WTC11 (cell line): Measurements from ENCODE around the gene FAM13A. TPM values are rescaled to one million over a fixed set of nuclear protein-coding genes. Genes with fewer than 3 reads are reported as not detected.
A peak's percentile ranks its signal among the peaks of the same experiment; 100 is the strongest.

ENCODE experiments used
- ATAC-seq: fragments of 200-7000 bp; cut with Tn5 transposase; 2 replicates; pipeline ENCODE4 v1.10.0; 2021; ENCODE audit warnings: mild to moderate bottlenecking, moderate library complexity
- CTCF ChIA-PET: fragments of 300-600 bp; sonication (Branson Sonifier 250); formaldehyde crosslinking; loops from one replicate; lab custom pipeline; 2021; ENCODE audit warnings: antibody characterized with exemption; lab: Charles Lee
- POLR2A ChIA-PET: fragments of 350-600 bp; sonication (Branson Sonifier 250); formaldehyde crosslinking; loops from one replicate; lab custom pipeline; 2021; ENCODE audit warnings: antibody characterized with exemption; lab: Charles Lee
- DNase-seq: peaks from one replicate; pipeline ENCODE4 v3.0.0; 2021; ENCODE audit warnings: low spot score
- H3K27ac Mint-ChIP-seq: 2 replicates; pipeline ENCODE4 v1.8.0; 2021; ENCODE audit warnings: mixed read lengths
- H3K27me3 Mint-ChIP-seq: 2 replicates; pipeline ENCODE4 v1.8.0; 2021; ENCODE audit warnings: low read depth, mild to moderate bottlenecking, moderate library complexity, mixed read lengths
- H3K36me3 Mint-ChIP-seq: 2 replicates; pipeline ENCODE4 v1.8.0; 2021; ENCODE audit warnings: mixed read lengths
- H3K4me1 Mint-ChIP-seq: 2 replicates; pipeline ENCODE4 v1.8.0; 2022; ENCODE audit warnings: mixed read lengths
- H3K4me3 Mint-ChIP-seq: 2 replicates; pipeline ENCODE4 v1.8.0; 2021; ENCODE audit warnings: mild to moderate bottlenecking, moderate library complexity, mixed read lengths
- H3K9me3 Mint-ChIP-seq: 2 replicates; pipeline ENCODE4 v1.8.0; 2021; ENCODE audit warnings: mixed read lengths
- AFF4 ChIP-seq: sonication (generic); formaldehyde crosslinking; IDR thresholded peaks from 2 replicates; pipeline ENCODE4 v1.8.1; 2023; ENCODE audit warnings: mild to moderate bottlenecking, missing genetic modification reagents, borderline replicate concordance
- EMX1 ChIP-seq: fragments of 250-450 bp; sonication (Bioruptor Pico); IDR thresholded peaks from 2 replicates; pipeline ENCODE4 v1.8.0; 2021; ENCODE audit warnings: mild to moderate bottlenecking
- ESRRA ChIP-seq: sonication (generic); formaldehyde crosslinking; IDR thresholded peaks from 2 replicates; pipeline ENCODE4 v1.8.1; 2022; ENCODE audit warnings: mild to moderate bottlenecking, missing genetic modification reagents, borderline replicate concordance
- GRHL2 ChIP-seq: fragments of 250-450 bp; sonication (Bioruptor Pico); IDR thresholded peaks from 2 replicates; pipeline ENCODE4 v1.8.0; 2022; ENCODE audit warnings: mild to moderate bottlenecking, moderate library complexity; ENCODE audit not compliant: insufficient replicate concordance, severe bottlenecking
- IRF1 ChIP-seq: sonication (generic); formaldehyde crosslinking; IDR thresholded peaks from 2 replicates; pipeline ENCODE4 v1.8.0; 2023; ENCODE audit warnings: missing genetic modification reagents
- JAZF1 ChIP-seq: fragments of 250-450 bp; sonication (Bioruptor Pico); IDR thresholded peaks from 2 replicates; pipeline ENCODE4 v1.9.0; 2021; ENCODE audit warnings: moderate library complexity, mild to moderate bottlenecking, inconsistent platforms
- JUN ChIP-seq: sonication (generic); formaldehyde crosslinking; IDR thresholded peaks from 2 replicates; pipeline ENCODE4 v1.8.0; 2023; ENCODE audit warnings: mild to moderate bottlenecking, missing genetic modification reagents
- KAT7 ChIP-seq: sonication (generic); formaldehyde crosslinking; IDR thresholded peaks from 2 replicates; pipeline ENCODE4 v1.8.1; 2023; ENCODE audit warnings: missing genetic modification reagents, mild to moderate bottlenecking, borderline replicate concordance
- MYBL2 ChIP-seq: sonication (generic); formaldehyde crosslinking; IDR thresholded peaks from 2 replicates; pipeline ENCODE4 v1.8.1; 2023; ENCODE audit warnings: mild to moderate bottlenecking, moderate library complexity, missing genetic modification reagents
- NFATC4 ChIP-seq: fragments of 250-450 bp; sonication (Bioruptor Pico); IDR thresholded peaks from 2 replicates; pipeline ENCODE4 v1.9.0; 2021; ENCODE audit warnings: mild to moderate bottlenecking
- NR1H2 ChIP-seq: sonication (generic); formaldehyde crosslinking; IDR thresholded peaks from 2 replicates; pipeline ENCODE4 v1.9.0; 2021; ENCODE audit warnings: mild to moderate bottlenecking, moderate library complexity, missing genetic modification reagents
- SMAD4 ChIP-seq: sonication (generic); formaldehyde crosslinking; IDR thresholded peaks from 2 replicates; pipeline ENCODE4 v1.8.0; 2022; ENCODE audit warnings: mild to moderate bottlenecking, missing genetic modification reagents
- ZBTB21 ChIP-seq: sonication (generic); formaldehyde crosslinking; IDR thresholded peaks from 2 replicates; pipeline ENCODE4 v1.8.1; 2023; ENCODE audit warnings: mild to moderate bottlenecking, missing genetic modification reagents, borderline replicate concordance
- ZMAT4 ChIP-seq: fragments of 250-450 bp; sonication (Bioruptor Pico); IDR thresholded peaks from 2 replicates; pipeline ENCODE4 v1.9.0; 2021; ENCODE audit warnings: mild to moderate bottlenecking
- ZNF423 ChIP-seq: fragments of 250-450 bp; sonication (Bioruptor Pico); IDR thresholded peaks from 2 replicates; pipeline ENCODE4 v2.1.2; 2022; ENCODE audit warnings: mild to moderate bottlenecking, moderate library complexity
- ZNF671 ChIP-seq: fragments of 250-450 bp; sonication (Bioruptor Pico); IDR thresholded peaks from 2 replicates; pipeline ENCODE4 v1.8.0; 2021; ENCODE audit warnings: mild to moderate bottlenecking
- total RNA-seq: library from RNA; stranded (reverse); gene quantifications from 3 replicates; pipeline ENCODE4 v1.2.3, GENCODE V29; 2021
- TF ChIP-seq, protein P1 (sequence below): sonication (generic); formaldehyde crosslinking; IDR thresholded peaks from 2 replicates; pipeline ENCODE4 v1.8.0; 2023; ENCODE audit warnings: missing genetic modification reagents, mild to moderate bottlenecking, borderline replicate concordance
- TF ChIP-seq, protein P2 (sequence below): fragments of 250-450 bp; sonication (Bioruptor Pico); IDR thresholded peaks from 2 replicates; pipeline ENCODE4 v1.9.0; 2021; ENCODE audit warnings: moderate library complexity, mild to moderate bottlenecking, inconsistent platforms, borderline replicate concordance

The FAM13A gene
- total RNA-seq, 1 experiment from 2014 or later: 14.6 TPM

GRCh38 chr4:88738180-88738579 lies 318.8 kb downstream of the FAM13A start:
- H3K27ac Mint-ChIP-seq: peak overlapping the region; percentile 43
- ChIA-PET CTCF (interaction anchor here (1.1 to 1.3 kb wide), 2 partner anchors 79 to 199 kb away, joined by 3 to 4 read pairs; no protein-coding TSS in a partner anchor), POLR2A (interaction anchor here (0.7 kb wide), 1 partner anchor 455 kb away, joined by 4 read pairs; no protein-coding TSS in a partner anchor)
- TF ChIP-seq, protein P1, sequence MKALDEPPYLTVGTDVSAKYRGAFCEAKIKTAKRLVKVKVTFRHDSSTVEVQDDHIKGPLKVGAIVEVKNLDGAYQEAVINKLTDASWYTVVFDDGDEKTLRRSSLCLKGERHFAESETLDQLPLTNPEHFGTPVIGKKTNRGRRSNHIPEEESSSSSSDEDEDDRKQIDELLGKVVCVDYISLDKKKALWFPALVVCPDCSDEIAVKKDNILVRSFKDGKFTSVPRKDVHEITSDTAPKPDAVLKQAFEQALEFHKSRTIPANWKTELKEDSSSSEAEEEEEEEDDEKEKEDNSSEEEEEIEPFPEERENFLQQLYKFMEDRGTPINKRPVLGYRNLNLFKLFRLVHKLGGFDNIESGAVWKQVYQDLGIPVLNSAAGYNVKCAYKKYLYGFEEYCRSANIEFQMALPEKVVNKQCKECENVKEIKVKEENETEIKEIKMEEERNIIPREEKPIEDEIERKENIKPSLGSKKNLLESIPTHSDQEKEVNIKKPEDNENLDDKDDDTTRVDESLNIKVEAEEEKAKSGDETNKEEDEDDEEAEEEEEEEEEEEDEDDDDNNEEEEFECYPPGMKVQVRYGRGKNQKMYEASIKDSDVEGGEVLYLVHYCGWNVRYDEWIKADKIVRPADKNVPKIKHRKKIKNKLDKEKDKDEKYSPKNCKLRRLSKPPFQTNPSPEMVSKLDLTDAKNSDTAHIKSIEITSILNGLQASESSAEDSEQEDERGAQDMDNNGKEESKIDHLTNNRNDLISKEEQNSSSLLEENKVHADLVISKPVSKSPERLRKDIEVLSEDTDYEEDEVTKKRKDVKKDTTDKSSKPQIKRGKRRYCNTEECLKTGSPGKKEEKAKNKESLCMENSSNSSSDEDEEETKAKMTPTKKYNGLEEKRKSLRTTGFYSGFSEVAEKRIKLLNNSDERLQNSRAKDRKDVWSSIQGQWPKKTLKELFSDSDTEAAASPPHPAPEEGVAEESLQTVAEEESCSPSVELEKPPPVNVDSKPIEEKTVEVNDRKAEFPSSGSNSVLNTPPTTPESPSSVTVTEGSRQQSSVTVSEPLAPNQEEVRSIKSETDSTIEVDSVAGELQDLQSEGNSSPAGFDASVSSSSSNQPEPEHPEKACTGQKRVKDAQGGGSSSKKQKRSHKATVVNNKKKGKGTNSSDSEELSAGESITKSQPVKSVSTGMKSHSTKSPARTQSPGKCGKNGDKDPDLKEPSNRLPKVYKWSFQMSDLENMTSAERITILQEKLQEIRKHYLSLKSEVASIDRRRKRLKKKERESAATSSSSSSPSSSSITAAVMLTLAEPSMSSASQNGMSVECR (CRISPR knock-in tag): no peak
- TF ChIP-seq IRF1 (no peak), AFF4 (no peak), ZBTB21 (CRISPR knock-in tag) (no peak), GRHL2 (no peak), ZNF423 (no peak), ZNF671 (CRISPR knock-in tag) (no peak), MYBL2 (CRISPR knock-in tag) (no peak), ZMAT4 (CRISPR knock-in tag) (no peak), JUN (CRISPR knock-in tag) (no peak), JAZF1 (CRISPR knock-in tag) (no peak), SMAD4 (no peak), NR1H2 (CRISPR knock-in tag) (no peak), NFATC4 (CRISPR knock-in tag) (no peak), ESRRA (CRISPR knock-in tag) (no peak), EMX1 (CRISPR knock-in tag) (no peak), KAT7 (no peak)
- TF ChIP-seq, protein P2, sequence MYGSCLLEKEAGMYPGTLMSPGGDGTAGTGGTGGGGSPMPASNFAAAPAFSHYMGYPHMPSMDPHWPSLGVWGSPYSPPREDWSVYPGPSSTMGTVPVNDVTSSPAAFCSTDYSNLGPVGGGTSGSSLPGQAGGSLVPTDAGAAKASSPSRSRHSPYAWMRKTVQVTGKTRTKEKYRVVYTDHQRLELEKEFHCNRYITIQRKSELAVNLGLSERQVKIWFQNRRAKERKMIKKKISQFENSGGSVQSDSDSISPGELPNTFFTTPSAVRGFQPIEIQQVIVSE (CRISPR knock-in tag): no peak
- TF ChIP-seq, all 79 proteins: peak for 0
- DNase-seq (no peak), ATAC-seq (no peak)
- no peaks in the 10 kb centered on the region for H3K9me3 Mint-ChIP-seq
- H3K27me3 Mint-ChIP-seq: no peaks in the 10 kb centered on the region
- peaks cover 14% of the 10 kb centered on the region; the same call in 1 of the 2 replicates for H3K36me3 Mint-ChIP-seq
- H3K4me3 Mint-ChIP-seq: no peak overlapping the region
- H3K4me1 Mint-ChIP-seq: peaks cover 32% of the 10 kb centered on the region
